K562 treated with DMSO at 1 percent for 4 hours (cell line): Measurements from ENCODE around the gene AXIN1. TPM values are rescaled to one million over a fixed set of nuclear protein-coding genes. Genes with fewer than 3 reads are reported as not detected.

Experiments used
- total RNA-seq: library from RNA; unstranded; fragments of 300-600 nt; gene quantifications from 2 replicates; pipeline ENCODE4 v1.2.3, GENCODE V29; 2022; ENCODE audit not compliant: insufficient read depth

The AXIN1 gene
- total RNA-seq: 34.9 and 37.3 TPM in 2 replicates

GRCh38 chr16:352547-353403 is at the start of gene AXIN1:
Gene AXIN1 (minus strand): TSS chr16:352723. CDS start chr16:347025, 5,698 bp downstream.

GRCh38 chr16:401468-402348 is 49.2 kb upstream of the AXIN1 start, which contains the start of gene DECR2:
Gene DECR2 (plus strand): TSS chr16:401885. CDS start chr16:401964, 79 bp downstream.

GRCh38 chr16:397135-397661 is 44.7 kb upstream of the AXIN1 start, which contains the start of gene NME4:
Gene NME4 (plus strand): TSS chr16:397199. CDS start chr16:397223, 24 bp downstream.

GRCh38 chr16:381789-382717 is 29.5 kb upstream of the AXIN1 start, which contains the start of gene PGAP6:
Gene PGAP6 (minus strand): TSS chr16:381978. CDS start chr16:381821, 157 bp downstream.

GRCh38 chr16:370443-370842 is 17.9 kb upstream of the AXIN1 start, which contains the start of gene MRPL28:
Gene MRPL28 (minus strand): TSS chr16:370538. CDS start chr16:370218, 320 bp downstream.

GRCh38 chr16:283033-283805 is 69.3 kb downstream of the AXIN1 start, which contains the start of gene PDIA2:
Gene PDIA2 (plus strand): TSS chr16:283164. CDS start chr16:283170, 6 bp downstream.

GRCh38 chr16:280552-280951 is 72.0 kb downstream of the AXIN1 start, which contains the start of gene ARHGDIG:
Gene ARHGDIG (plus strand): TSS chr16:280591. CDS start chr16:280681, 90 bp downstream.

GRCh38 chr16:275786-276232 is 76.7 kb downstream of the AXIN1 start, which contains the start of gene RGS11:
Gene RGS11 (minus strand): TSS chr16:275944. CDS start chr16:275911, 33 bp downstream.

Other genes with a start within 250 kb of the AXIN1 start
- gene NPRL3, start 214.1 kb downstream of the AXIN1 start, total RNA-seq: 43.9 and 58.2 TPM in 2 replicates
- 123 and 148 TPM in 2 replicates for gene HBZ, start 200.1 kb downstream of the AXIN1 start, total RNA-seq
- gene HBM, start 186.7 kb downstream of the AXIN1 start, total RNA-seq: not detected in 2 replicates
- 142 and 148 TPM in 2 replicates for gene HBA2, start 179.8 kb downstream of the AXIN1 start, total RNA-seq
- gene HBA1, start 176.0 kb downstream of the AXIN1 start, total RNA-seq: 686 and 796 TPM in 2 replicates
- gene HBQ1, start 172.3 kb downstream of the AXIN1 start, total RNA-seq: 73.8 and 75.2 TPM in 2 replicates
- gene LUC7L, start 123.3 kb downstream of the AXIN1 start, total RNA-seq: 28.5 and 37.4 TPM in 2 replicates
- gene FAM234A, start 117.9 kb downstream of the AXIN1 start, total RNA-seq: 74.0 and 87.1 TPM in 2 replicates
- not detected in 2 replicates for gene RGS11, start 76.8 kb downstream of the AXIN1 start, total RNA-seq
- not detected in 2 replicates for gene ARHGDIG, start 72.1 kb downstream of the AXIN1 start, total RNA-seq
- not detected in 2 replicates for gene PDIA2, start 69.6 kb downstream of the AXIN1 start, total RNA-seq
- 104 and 108 TPM in 2 replicates for gene MRPL28, start 17.8 kb upstream of the AXIN1 start, total RNA-seq
- 102 and 116 TPM in 2 replicates for gene PGAP6, start 29.3 kb upstream of the AXIN1 start, total RNA-seq
- gene NME4, start 44.5 kb upstream of the AXIN1 start, total RNA-seq: 226 and 252 TPM in 2 replicates
- 33.8 and 38.1 TPM in 2 replicates for gene DECR2, start 49.2 kb upstream of the AXIN1 start, total RNA-seq
- 10.8 and 10.9 TPM in 2 replicates for gene RAB11FIP3, start 72.9 kb upstream of the AXIN1 start, total RNA-seq
- gene CAPN15, start 175.0 kb upstream of the AXIN1 start, total RNA-seq: 55.1 and 67.7 TPM in 2 replicates
- gene PRR35, start 207.7 kb upstream of the AXIN1 start, total RNA-seq: not detected in 2 replicates
- gene NHLRC4, start 214.3 kb upstream of the AXIN1 start, total RNA-seq: 4.3 and 5.8 TPM in 2 replicates
- 36.7 and 38.3 TPM in 2 replicates for gene PIGQ, start 217.2 kb upstream of the AXIN1 start, total RNA-seq
- 25.1 and 27.0 TPM in 2 replicates for gene RAB40C, start 237.3 kb upstream of the AXIN1 start, total RNA-seq